HG03571 (cell line): ENCODE data around the gene KBTBD2.
A peak's percentile ranks its signal among the peaks of the same experiment; 100 is the strongest.
"Not testable (repeated sequence)": the region's sequence is repeated elsewhere in the genome, so short reads cannot be mapped to it uniquely, and the experiment has no call there.

Experiments
- ATAC-seq: cut with Tn5 transposase; IDR thresholded peaks from one replicate; pipeline ENCODE4 v1.9.1; 2021; ENCODE audit not compliant: unreplicated experiment

The KBTBD2 gene

GRCh38 chr7:32891043-32891799 is at the start of gene KBTBD2:
KBTBD2 (minus strand) TSS chr7:32891760; CDS start chr7:32879604, 12,156 bp downstream.
- ATAC-seq = peak; percentile 48

- no peak for ATAC-seq
Observed at GRCh38 chr7:32941181-32941580, 49.6 kb upstream of the KBTBD2 start.

DNA sequence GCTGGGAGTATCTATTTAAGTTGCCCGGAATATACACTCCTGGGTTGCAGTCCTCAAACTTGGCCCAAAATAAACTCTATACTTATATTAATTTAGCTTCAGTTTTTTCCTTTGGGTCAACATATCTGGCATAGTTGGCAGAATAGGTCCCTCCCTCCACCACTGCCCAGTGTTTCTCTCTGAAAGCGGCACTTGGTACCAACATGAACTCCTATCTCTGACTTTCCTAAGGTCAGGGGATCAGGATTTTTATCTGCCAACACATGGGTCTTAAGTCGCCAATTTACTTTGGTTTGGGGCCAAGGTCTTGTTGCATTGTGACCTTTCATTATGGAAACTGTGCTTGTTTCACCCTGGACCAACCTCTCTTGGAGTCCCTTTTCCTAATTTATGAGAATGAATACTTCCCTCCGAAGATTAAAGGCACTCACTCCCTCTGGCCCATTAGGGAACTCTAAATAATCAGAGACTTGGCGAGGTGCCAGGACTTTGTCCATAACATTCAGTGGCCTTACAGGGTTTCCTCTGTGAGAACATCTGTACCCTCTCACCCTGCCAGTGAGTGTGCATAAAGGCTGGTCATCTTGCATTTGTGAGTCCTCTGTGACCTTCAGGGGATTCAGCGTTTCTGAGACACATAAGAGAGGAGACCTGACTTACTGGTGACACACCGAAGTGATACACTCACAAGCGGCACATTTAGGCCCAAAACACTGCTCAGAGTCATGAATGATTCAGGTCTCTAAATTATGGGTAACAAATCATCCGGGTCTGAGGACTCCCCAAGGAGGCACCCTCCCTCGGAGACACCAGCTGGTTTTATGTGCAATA is 46.0 kb upstream of the KBTBD2 start:
- ATAC-seq = no peak

- ATAC-seq = no peak
Observed at GRCh38 chr7:32936689-32937088, 45.1 kb upstream of the KBTBD2 start.

GRCh38 chr7:32935558-32935957 is 44.0 kb upstream of the KBTBD2 start:
- ATAC-seq = no peak

GRCh38 chr7:32930378-32930777 is 38.8 kb upstream of the KBTBD2 start:
- ATAC-seq = no peak

DNA sequence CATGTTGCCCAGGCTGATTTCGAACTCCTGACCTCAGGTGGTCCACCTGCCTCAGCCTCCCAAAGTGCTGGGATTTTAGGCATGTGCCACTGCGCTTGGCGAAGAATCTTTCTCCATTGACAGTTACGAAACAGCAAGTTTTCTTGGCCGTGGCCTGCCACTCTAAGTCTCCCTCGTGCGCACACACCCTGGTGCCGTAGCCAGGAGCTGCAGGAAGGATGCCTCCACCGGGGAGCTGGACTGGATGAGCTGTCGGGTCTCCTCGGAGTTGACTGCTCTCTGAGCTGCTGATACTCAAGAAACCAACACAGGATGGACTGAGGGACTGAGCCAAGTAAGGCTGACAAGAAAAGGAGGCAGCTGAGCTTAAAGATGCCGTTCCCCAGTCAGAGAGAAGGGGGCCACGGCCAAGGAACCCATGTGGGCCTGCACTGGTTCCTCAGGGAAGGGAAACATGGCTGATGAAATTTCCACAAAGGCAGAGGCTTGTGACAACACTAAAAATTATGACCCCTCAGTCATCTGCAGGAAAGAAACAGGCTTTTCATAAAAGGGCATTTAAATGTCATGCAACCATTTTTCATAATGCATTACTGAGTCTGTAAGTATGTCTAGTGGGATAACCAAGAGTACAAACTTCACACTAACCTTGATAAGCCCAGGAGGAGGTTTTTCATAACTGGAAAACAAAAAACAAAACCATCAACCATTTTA is 38.0 kb upstream of the KBTBD2 start:
- no peak for ATAC-seq

GRCh38 chr7:32928785-32929298 is 37.3 kb upstream of the KBTBD2 start:
- ATAC-seq = no peak

DNA sequence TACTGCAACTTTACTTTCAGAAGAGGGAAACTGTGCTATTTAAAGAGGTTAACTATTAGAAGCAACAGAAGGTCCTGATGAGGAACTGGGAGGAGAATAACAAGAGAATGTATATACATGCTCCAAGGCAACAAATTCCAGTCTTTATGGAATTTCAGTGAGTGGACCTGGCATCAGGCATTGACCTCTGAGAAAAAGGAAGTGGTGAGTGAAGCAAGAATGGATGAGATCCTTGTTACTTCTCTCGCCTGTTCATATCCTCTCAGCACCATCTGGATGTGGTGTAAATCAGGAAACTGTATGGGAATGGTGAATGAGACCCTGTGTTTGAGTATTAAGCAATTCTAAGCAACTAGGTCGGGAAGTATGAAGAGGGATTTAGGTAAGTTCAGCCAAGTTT is 30.3 kb upstream of the KBTBD2 start:
- ATAC-seq = no peak

DNA sequence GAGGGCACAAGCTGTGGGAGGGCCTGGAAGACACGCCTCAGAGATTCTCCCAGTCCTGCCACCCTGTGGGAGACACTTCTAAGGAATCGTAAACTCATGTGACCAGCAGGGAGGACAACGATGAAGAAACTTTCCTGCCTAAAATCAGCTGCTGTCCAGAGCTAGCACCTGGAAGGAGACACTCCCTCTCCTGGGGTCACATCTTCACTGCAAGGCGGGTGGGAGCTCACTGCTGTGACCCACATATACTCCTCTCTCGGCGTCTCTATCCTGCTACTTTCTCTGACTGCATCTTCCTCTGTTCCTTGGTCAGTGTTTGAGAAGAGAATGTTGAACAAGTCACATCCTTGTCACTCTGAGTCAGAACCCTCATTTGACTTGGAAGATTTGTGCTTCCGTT is 25.4 kb upstream of the KBTBD2 start:
- not testable (repeated sequence) for ATAC-seq

DNA sequence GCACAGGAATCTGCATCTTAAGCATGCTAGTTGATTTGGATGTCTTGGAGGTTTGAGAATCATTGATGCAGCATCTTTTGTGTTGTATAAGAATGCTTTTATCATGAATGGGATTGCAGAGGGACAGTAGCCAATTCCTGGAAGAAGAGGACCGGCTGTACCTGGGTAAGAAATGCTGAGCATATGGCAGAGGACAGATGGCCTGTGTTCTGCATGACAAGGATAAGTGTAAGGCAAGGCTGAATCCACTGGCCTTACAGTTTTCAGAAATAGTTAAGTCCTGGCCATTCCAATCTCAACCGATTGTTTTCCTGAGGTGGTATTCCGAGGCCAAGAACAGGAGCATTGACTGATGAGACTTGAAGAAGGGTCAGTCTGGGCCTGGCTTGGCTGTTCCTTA is 24.4 kb upstream of the KBTBD2 start:
- ATAC-seq = no peak

DNA sequence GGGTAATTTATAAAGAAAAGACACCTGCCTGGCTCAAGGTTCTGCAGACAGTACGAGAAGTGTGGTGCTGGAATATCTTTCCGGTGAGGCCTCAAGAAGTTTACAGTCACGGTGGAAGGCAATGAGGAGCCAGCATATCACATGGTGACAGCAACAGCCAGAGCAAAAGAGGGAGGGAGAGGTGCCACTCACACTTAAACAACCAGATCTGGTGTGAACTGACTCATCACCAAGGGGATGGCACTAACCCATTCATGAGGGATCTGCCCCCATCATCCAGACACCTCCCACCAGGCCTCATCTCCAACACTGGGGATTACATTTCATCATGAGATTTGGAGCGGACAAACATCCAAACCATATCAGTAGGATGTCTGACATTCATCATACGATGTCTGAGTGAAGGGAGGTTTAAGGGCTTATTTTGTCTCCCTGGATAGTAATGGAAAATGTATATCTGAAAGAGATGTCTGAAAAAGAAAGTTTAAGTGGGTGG is 23.5 kb upstream of the KBTBD2 start:
- no peak for ATAC-seq

- no peak for ATAC-seq
Observed at GRCh38 chr7:32914184-32914583, 22.6 kb upstream of the KBTBD2 start.

GRCh38 chr7:32910195-32910594 is 18.6 kb upstream of the KBTBD2 start:
- no peak for ATAC-seq

GRCh38 chr7:32905175-32905662 is 13.7 kb upstream of the KBTBD2 start:
- no peak for ATAC-seq

GRCh38 chr7:32901629-32902028 is 10.1 kb upstream of the KBTBD2 start:
- ATAC-seq = no peak

GRCh38 chr7:32900433-32900995 is 9.0 kb upstream of the KBTBD2 start:
- no peak for ATAC-seq

- not testable (repeated sequence) for ATAC-seq
Observed at GRCh38 chr7:32897376-32897775, 5.8 kb upstream of the KBTBD2 start.

DNA sequence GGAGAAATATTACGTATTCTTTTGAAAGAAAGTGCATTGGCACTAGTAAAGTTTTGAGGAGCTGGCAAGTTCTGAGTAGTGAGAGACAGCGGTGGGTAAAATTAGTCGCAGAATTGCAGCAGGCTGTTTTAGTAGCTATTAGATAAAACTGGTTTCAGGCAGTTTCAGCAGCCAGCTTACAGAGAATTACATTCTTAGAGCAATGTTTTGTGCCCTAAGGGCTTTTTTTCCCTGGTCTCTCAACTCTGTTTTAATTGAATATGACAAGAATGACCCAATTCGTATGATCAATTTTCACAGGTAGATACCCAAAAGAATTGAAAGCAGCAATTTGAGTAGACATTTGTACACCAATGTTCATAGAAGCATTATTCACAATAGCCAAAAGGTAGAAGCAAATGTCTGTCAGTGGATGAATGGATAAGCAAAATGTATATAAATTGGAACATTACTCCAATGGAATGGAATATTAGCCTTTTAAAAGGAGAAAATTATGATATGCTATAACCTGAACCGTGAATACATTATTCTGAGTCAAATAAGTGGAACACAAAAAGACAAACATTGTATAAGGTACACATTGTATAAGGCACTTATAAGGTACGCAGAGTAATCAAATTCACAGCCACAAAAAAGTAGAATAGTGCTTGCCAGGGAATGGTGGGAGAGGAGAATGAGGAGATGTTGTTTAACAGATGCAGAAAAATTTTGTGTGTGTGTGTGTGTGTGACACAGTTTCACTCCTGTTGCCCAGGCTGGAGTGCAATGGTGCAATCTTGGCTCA is 5.2 kb upstream of the KBTBD2 start:
- no peak for ATAC-seq

GRCh38 chr7:32894171-32894570 is 2.6 kb upstream of the KBTBD2 start:
- no peak for ATAC-seq
